Activated CD4-positive, alpha-beta memory T cell treated with anti-CD3 and anti-CD28 coated beads for 36 hours (primary cell): ENCODE measurements around the gene NMT2. TPM values are rescaled to one million over a fixed set of nuclear protein-coding genes. Genes with fewer than 3 reads are reported as not detected.
A peak's percentile ranks its signal among the peaks of the same experiment; 100 is the strongest.

Experiments
- CTCF ChIA-PET: fragments of 350-600 bp; sonication (Branson Sonifier 250); formaldehyde crosslinking; loops from one replicate; lab custom pipeline; 2021; ENCODE audit warnings: antibody characterized with exemption, inconsistent platforms; lab: Charles Lee
- POLR2A ChIA-PET: fragments of 350-600 bp; sonication (Branson Sonifier 250); formaldehyde crosslinking; loops from one replicate; lab custom pipeline; 2021; ENCODE audit warnings: antibody characterized with exemption; lab: Charles Lee
- DNase-seq: peaks from one replicate; pipeline ENCODE4 v3.0.0-alpha.2; 2020
- H3K27ac Mint-ChIP-seq: one replicate; pipeline ENCODE4 v1.8.0; 2021; ENCODE audit warnings: mixed read lengths
- H3K27me3 Mint-ChIP-seq: one replicate; pipeline ENCODE4 v1.8.0; 2021; ENCODE audit warnings: mixed read lengths
- H3K36me3 Mint-ChIP-seq: one replicate; pipeline ENCODE4 v1.8.0; 2021; ENCODE audit warnings: mixed read lengths
- H3K4me1 Mint-ChIP-seq: one replicate; pipeline ENCODE4 v1.8.0; 2021; ENCODE audit warnings: low read depth, mixed read lengths
- H3K4me3 Mint-ChIP-seq: one replicate; pipeline ENCODE4 v1.8.0; 2021; ENCODE audit warnings: mild to moderate bottlenecking, mixed read lengths
- H3K9me3 Mint-ChIP-seq: one replicate; pipeline ENCODE4 v1.8.0; 2021; ENCODE audit warnings: mixed read lengths
- intact Hi-C: fragments of 100-400 bp; cut with micrococcal nuclease; formaldehyde crosslinking; loops from one replicate; pipeline ENCODE4 v1.15.1; 2023
- total RNA-seq, 2 experiments: library from RNA; stranded (reverse); gene quantifications; one replicate each; pipeline ENCODE4 v1.2.3, GENCODE V29; 2021

NMT2 gene
- total RNA-seq, 2 experiments from 2014 or later: 21.8 to 22.1 TPM

DNA sequence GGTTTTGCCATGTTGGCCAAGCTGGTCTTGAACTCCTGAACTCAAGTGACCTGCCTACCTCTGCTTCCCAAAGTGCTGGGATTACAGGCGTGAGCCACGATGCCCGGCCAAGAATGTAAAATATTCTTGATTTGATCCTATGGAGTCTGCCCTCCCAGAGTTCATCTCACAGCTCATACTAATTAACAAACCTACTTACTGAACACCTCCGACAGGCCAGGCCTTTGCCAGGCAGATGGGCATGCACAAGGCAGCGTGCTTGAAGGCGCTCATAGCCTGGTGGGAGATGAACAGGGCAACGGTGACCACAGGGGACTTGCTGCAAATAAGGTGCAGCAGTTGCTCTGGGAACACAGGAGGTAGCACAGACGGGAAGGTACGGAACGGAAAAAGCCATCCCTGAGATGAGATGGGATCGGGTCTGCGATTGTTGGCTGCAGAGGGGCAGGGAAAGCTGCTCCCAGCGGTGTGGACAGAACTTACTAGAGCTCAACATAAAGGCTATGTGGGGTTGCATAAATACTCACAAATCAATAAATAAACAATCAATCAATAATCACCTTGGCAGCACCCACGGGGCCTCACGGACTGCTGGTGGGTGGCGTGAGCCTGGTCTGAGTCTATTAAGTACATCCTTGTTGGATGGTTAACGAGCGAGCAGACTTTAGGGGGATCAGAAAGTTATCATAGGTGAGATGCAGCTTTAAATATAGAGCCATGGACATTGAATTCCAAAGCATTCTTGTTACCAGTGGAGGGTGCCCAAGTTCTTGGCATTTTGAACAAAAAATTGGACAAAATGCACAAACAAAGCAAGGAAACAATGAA, 84.6 kb downstream of the NMT2 start:
- ChIA-PET CTCF (no interaction called here), POLR2A (no interaction called here)
- H3K27ac Mint-ChIP-seq: no peak overlapping the region
- no peaks in the 10 kb centered on the region for H3K4me1 Mint-ChIP-seq
- H3K4me3 Mint-ChIP-seq: peak overlapping the region; percentile 3
- DNase-seq: no peak
- H3K27me3 Mint-ChIP-seq: no peaks in the 10 kb centered on the region
- no peaks in the 10 kb centered on the region for H3K36me3 Mint-ChIP-seq
- intact Hi-C loops: no loop called here
- no peaks in the 10 kb centered on the region for H3K9me3 Mint-ChIP-seq

GRCh38 chr10:15075421-15075820, 93.1 kb downstream of the NMT2 start:
- no peak for DNase-seq
- intact Hi-C loops: no loop called here
- Mint-ChIP-seq H3K27me3 (no peaks in the 10 kb centered on the region), H3K4me1 (no peaks in the 10 kb centered on the region), H3K27ac (no peak overlapping the region), H3K36me3 (no peaks in the 10 kb centered on the region), H3K4me3 (no peak overlapping the region), H3K9me3 (no peaks in the 10 kb centered on the region)
- ChIA-PET POLR2A (no interaction called here), CTCF (no interaction called here)

DNA sequence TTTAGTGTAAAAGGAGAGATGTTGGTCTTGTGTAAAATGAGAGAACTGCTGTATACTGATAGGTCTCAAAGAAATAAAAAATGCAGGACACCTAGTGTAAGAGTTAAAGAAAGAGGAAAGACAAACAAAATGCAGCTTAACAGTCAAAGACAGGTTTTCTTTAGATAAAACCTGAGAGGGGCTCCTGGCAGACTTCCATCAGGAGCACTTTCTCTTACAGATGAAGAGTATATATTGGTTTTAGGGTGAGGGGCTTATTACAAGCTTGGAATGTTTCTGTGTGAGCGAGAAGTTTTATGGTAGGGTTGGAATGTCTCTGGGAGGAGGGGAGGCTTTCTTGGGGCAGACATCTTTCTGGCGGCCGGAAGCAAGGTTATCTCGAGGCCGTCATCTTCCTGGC, 96.1 kb downstream of the NMT2 start:
- H3K9me3 Mint-ChIP-seq: no peaks in the 10 kb centered on the region
- H3K27me3 Mint-ChIP-seq: no peaks in the 10 kb centered on the region
- no peak overlapping the region for H3K4me3 Mint-ChIP-seq
- H3K36me3 Mint-ChIP-seq: no peaks in the 10 kb centered on the region
- ChIA-PET CTCF (no interaction called here), POLR2A (no interaction called here)
- intact Hi-C loops: no loop called here
- H3K27ac Mint-ChIP-seq: no peak overlapping the region
- no peak for DNase-seq
- H3K4me1 Mint-ChIP-seq: no peaks in the 10 kb centered on the region

DNA sequence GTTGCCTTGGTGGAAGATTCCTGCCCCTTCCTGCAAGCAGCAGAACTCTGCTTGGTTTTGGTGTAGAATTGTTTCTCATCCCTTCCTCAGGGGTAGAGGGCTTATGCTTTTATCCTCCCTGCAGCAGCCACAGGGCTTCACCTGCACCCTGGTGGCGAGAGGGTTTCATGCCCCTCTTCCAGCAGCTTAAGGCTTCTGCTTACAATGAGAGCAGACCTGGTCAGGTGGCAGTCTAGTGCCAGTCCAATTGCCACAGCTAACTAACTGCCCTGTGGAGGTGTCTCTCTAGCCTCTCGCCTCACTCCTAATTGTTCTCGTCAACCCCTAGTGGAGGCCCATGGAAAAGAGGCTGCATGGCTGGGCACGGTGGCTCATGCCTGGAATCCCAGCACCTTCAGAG, 99.3 kb downstream of the NMT2 start:
- ChIA-PET CTCF (no interaction called here), POLR2A (no interaction called here)
- peaks cover 1% of the 10 kb centered on the region for H3K27me3 Mint-ChIP-seq
- DNase-seq: no peak
- H3K27ac Mint-ChIP-seq: no peak overlapping the region
- H3K9me3 Mint-ChIP-seq: no peaks in the 10 kb centered on the region
- no peaks in the 10 kb centered on the region for H3K36me3 Mint-ChIP-seq
- intact Hi-C loops: no loop called here
- no peaks in the 10 kb centered on the region for H3K4me1 Mint-ChIP-seq
- H3K4me3 Mint-ChIP-seq: no peak overlapping the region

DNA sequence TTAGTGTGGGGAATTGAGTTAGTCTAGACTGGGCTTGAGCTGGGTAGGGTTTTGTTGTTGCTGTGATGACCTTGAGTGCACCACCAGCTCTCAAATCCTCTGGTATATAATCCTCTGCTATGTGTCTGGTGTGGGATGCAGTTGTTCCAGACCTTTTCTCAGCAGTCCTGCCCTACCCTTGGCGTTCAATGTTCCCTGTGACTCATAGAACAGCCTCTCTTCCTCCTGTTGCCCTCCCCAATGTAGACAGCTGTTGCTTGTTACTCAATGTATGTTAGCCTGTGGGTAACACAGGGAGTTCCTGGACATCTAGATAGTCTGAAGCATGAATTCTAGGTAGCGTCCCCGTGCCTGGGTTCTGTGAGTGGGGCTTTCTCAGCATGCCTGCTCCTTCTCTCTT, 99.7 kb downstream of the NMT2 start:
- intact Hi-C loops: no loop called here
- peaks cover 3% of the 10 kb centered on the region for H3K27me3 Mint-ChIP-seq
- DNase-seq: no peak
- H3K4me3 Mint-ChIP-seq: no peak overlapping the region
- ChIA-PET POLR2A (no interaction called here), CTCF (no interaction called here)
- H3K4me1 Mint-ChIP-seq: no peaks in the 10 kb centered on the region
- H3K27ac Mint-ChIP-seq: no peak overlapping the region
- no peaks in the 10 kb centered on the region for H3K36me3 Mint-ChIP-seq
- no peaks in the 10 kb centered on the region for H3K9me3 Mint-ChIP-seq

DNA sequence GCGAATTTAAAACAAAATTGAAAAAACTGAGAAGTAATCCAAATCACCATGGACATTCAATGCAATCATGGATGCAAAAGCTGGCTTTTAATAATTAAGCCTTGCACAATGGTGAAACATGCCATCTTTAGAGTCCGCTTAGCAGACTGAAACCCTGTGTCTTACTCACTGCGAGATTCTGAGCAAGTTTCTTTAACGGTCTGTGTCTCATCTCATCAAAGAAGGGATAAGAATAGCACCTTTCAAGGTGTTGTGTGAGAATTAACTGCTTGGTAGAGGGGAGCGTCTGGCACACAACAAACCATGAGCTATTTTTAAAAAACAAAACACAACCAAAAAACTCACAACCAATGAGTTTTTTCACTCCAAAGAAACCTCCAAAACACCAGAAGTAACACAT, 101.3 kb downstream of the NMT2 start:
- no peaks in the 10 kb centered on the region for H3K4me1 Mint-ChIP-seq
- H3K36me3 Mint-ChIP-seq: no peaks in the 10 kb centered on the region
- H3K27ac Mint-ChIP-seq: no peak overlapping the region
- POLR2A ChIA-PET: no interaction called here
- no peaks in the 10 kb centered on the region for H3K9me3 Mint-ChIP-seq
- intact Hi-C loops: no loop called here
- CTCF ChIA-PET: no interaction called here
- no peak for DNase-seq
- H3K4me3 Mint-ChIP-seq: no peak overlapping the region
- H3K27me3 Mint-ChIP-seq: peaks cover 3% of the 10 kb centered on the region

- Mint-ChIP-seq H3K27me3 (peaks cover 16% of the 10 kb centered on the region), H3K9me3 (peaks cover 20% of the 10 kb centered on the region), H3K27ac (no peak overlapping the region), H3K36me3 (peaks cover 8% of the 10 kb centered on the region), H3K4me1 (no peaks in the 10 kb centered on the region), H3K4me3 (no peak overlapping the region)
- intact Hi-C loops: no loop called here
- DNase-seq: no peak
- POLR2A ChIA-PET: interaction anchor here (0.7 kb wide), 1 partner anchor 77 kb away, joined by 3 read pairs; no protein-coding TSS in a partner anchor
- CTCF ChIA-PET: no interaction called here
These were observed 107.9 kb downstream of the NMT2 start for GRCh38 chr10:15060638-15061037.

DNA sequence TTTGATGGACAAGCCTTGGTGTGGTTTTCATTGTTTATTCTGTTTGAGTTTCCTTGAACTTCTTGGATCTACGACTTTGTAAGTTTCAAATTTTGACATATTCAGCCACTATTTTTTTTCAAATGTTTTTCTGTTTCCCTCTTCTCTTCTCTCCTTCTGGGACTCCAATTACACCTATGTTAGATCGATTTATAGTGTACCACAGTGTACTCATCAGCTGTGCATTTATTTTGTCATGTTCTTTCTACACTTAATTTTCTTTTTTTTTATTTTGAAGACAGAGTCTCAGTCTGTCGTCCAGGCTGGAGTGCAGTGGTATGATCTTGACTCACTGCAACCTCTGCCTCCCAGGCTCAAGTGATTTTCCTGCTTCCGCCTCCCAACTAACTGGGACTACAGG, 108.6 kb downstream of the NMT2 start:
- peaks cover 20% of the 10 kb centered on the region for H3K9me3 Mint-ChIP-seq
- intact Hi-C loops: no loop called here
- H3K36me3 Mint-ChIP-seq: peaks cover 8% of the 10 kb centered on the region
- H3K27ac Mint-ChIP-seq: no peak overlapping the region
- no peaks in the 10 kb centered on the region for H3K4me1 Mint-ChIP-seq
- H3K27me3 Mint-ChIP-seq: peaks cover 17% of the 10 kb centered on the region
- ChIA-PET CTCF (no interaction called here), POLR2A (no interaction called here)
- no peak overlapping the region for H3K4me3 Mint-ChIP-seq
- DNase-seq: no peak

DNA sequence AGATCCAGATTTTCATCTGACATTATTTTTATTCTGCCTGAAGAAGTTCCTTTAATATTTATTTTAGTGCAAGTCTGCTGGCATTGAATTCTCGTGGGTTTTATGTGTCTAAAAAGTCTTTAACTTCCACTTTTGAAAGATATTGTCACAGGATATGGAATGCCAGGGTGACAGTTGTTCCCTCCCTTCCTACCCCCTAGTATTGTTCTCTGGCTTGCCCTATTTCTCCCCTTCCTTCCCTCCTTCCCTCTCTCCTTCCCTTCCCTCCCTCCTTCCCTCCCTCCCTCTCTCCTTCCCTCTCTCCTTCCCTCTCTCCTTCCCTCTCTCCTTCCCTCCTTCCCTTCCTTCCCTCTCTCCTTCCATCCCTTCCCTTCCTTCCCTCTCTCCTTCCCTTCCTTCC, 109.8 kb downstream of the NMT2 start:
- CTCF ChIA-PET: no interaction called here
- Mint-ChIP-seq H3K4me1 (no peaks in the 10 kb centered on the region), H3K9me3 (peaks cover 20% of the 10 kb centered on the region), H3K36me3 (peaks cover 8% of the 10 kb centered on the region), H3K27ac (no peak overlapping the region), H3K27me3 (peaks cover 15% of the 10 kb centered on the region), H3K4me3 (no peak overlapping the region)
- intact Hi-C loops: no loop called here
- DNase-seq: no peak
- POLR2A ChIA-PET: no interaction called here

Other genes with a start within 250 kb of the NMT2 start
- 10 to 100 TPM; 17.2 to 18.3 TPM for gene DCLRE1C, start 214.6 kb downstream of the NMT2 start, total RNA-seq
- gene MEIG1, start 209.3 kb downstream of the NMT2 start, total RNA-seq: 1 to 10 TPM in 1 of 2 experiments, under 1 TPM in 1; 0.95 to 1.4 TPM
- under 1 TPM; 0.31 to 0.34 TPM for gene OLAH, start 124.8 kb downstream of the NMT2 start, total RNA-seq
- 1 to 10 TPM; 1.7 to 1.9 TPM for gene ACBD7, start 79.9 kb downstream of the NMT2 start, total RNA-seq
- gene RPP38, start 71.3 kb downstream of the NMT2 start, total RNA-seq: 10 to 100 TPM; 18.3 to 19.2 TPM
- 1 to 10 TPM; 3.3 to 4.0 TPM for gene FAM171A1, start 202.6 kb upstream of the NMT2 start, total RNA-seq